ENCODE data around the gene BHLHE41. TPM values are rescaled to one million over a fixed set of nuclear protein-coding genes. Genes with fewer than 3 reads are reported as not detected.

Gene BHLHE41
- total and polyA plus RNA-seq, 2 of the 8 experiments (the other 6 are each of a cell fraction or from before 2014, with no cell fraction given) = 1.1 to 3.4 TPM

- no peak overlapping the region for H3K4me2 ChIP-seq (ENCODE audit: insufficient read depth in 1 of 2, low read depth in 2 of 2, low read length in 2 of 2)
- H2BK5ac ChIP-seq (ENCODE audit: low read depth, low read length) = no peak overlapping the region
- peaks cover 7 to 34% (median 30%) of the 10 kb centered on the region in 4 experiments for H3K27me3 ChIP-seq (replicated peaks in 1 of 4; ENCODE audit: control insufficient read depth in 3 of 4, extremely low read depth in 1 of 4, insufficient read depth in 3 of 4, low read length in 3 of 4)
- no peaks in the 10 kb centered on the region for H3K79me2 ChIP-seq (ENCODE audit: control insufficient read depth in 1 of 2, insufficient read depth in 2 of 2, low read length in 2 of 2)
- no peak overlapping the region for H4K8ac ChIP-seq (ENCODE audit: extremely low read depth, insufficient read depth, low read length)
- H3K4me1 ChIP-seq (replicated peaks in 1 of 4; ENCODE audit: control insufficient read depth in 3 of 4, insufficient read depth in 4 of 4, low read length in 3 of 4) = peaks cover 2 to 17% (median 7%) of the 10 kb centered on the region in 4 experiments; a peak in 4 of 7 replicates
- no peak overlapping the region for H2AFZ ChIP-seq (ENCODE audit: low read length)
- peaks cover 2% of the 10 kb centered on the region; the same call in 1 of the 2 replicates for H3K23me2 ChIP-seq (ENCODE audit: low read depth, low read length)
- H4K5ac ChIP-seq (ENCODE audit: insufficient read length, low read depth, low read length) = no peak overlapping the region
- H3K4me3 ChIP-seq (ENCODE audit: extremely low read depth in 1 of 4, insufficient read depth in 2 of 4, low read depth in 3 of 4, low read length in 4 of 4) = no peak overlapping the region
- H3K79me1 ChIP-seq (ENCODE audit: low read depth, low read length) = no peaks in the 10 kb centered on the region
- no peak overlapping the region for H3K14ac ChIP-seq (ENCODE audit: insufficient read length)
- no peak overlapping the region for H3K4ac ChIP-seq (replicated peaks; ENCODE audit: insufficient read length, low read depth, low read length)
- no peak overlapping the region for H2BK15ac ChIP-seq (ENCODE audit: low read length)
- H2AK5ac ChIP-seq (ENCODE audit: low read depth, low read length) = no peak overlapping the region
- ChIA-PET POLR2A (ENCODE audit: partially characterized antibody) (interaction anchor here (1.8 to 4.5 kb wide), 2 partner anchors 7 to 12 kb away, joined by 4 to 42 read pairs; partner anchors contain the start of gene BHLHE41), CTCF (ENCODE audit: partially characterized antibody) (interaction anchor here (1.4 to 2.8 kb wide), 3 partner anchors 11 to 535 kb away, joined by 3 to 11 read pairs (median 4); no protein-coding TSS in a partner anchor)
- H3K9me3 ChIP-seq (ENCODE audit: insufficient read depth in 2 of 2, low read depth in 1 of 2, low read length in 1 of 2) = no peaks in the 10 kb centered on the region
- no peak for FAIRE-seq
- H4K20me1 ChIP-seq (replicated peaks in 1 of 2; ENCODE audit: control insufficient read depth in 1 of 2, insufficient read depth in 2 of 2, low read length in 2 of 2) = no peaks in the 10 kb centered on the region
- WGBS, 2 experiments (ENCODE audit: extremely low coverage in 1 of 2, insufficient coverage in 1 of 2, insufficient read length in 1 of 2, insufficient replicate concordance in 2 of 2, low coverage in 1 of 2, low lambda C conversion rate in 2 of 2, missing lambda C conversion rate in 1 of 2) = 60% methylated on average over 6 of the region's 6 CpGs; no CpG with 5 or more reads in 1 of the 2 experiments
- no peak for DNase-seq (ENCODE audit: low read depth in 1 of 2, low spot score in 2 of 2)
- H3K27ac ChIP-seq (ENCODE audit: low read depth, low read length) = no peak overlapping the region
- H3K36me3 ChIP-seq (ENCODE audit: control insufficient read depth in 2 of 4, insufficient read depth in 4 of 4, low read length in 3 of 4) = peaks cover 0 to 2% (median 0%) of the 10 kb centered on the region in 4 experiments; a peak in 1 of 8 replicates
- no peak overlapping the region for H3K9ac ChIP-seq (replicated peaks in 1 of 4; ENCODE audit: extremely low read depth in 1 of 4, low read depth in 3 of 4, low read length in 3 of 4)
- H2BK20ac ChIP-seq (ENCODE audit: low read length) = no peak overlapping the region
- H2BK120ac ChIP-seq (replicated peaks; ENCODE audit: low read depth, low read length) = no peak overlapping the region
- no peak overlapping the region for H3K56ac ChIP-seq (replicated peaks; ENCODE audit: insufficient read length, low read depth, low read length)
- H2BK12ac ChIP-seq (ENCODE audit: low read depth, low read length) = no peak overlapping the region
- H3K23ac ChIP-seq (ENCODE audit: insufficient read length) = no peak overlapping the region
- no peak overlapping the region for H4K91ac ChIP-seq (replicated peaks; ENCODE audit: insufficient read length, low read length)
- H3K18ac ChIP-seq (ENCODE audit: extremely low read depth, low read length) = no peak overlapping the region
Measured at GRCh38 chr12:26116829-26117715, 7.8 kb downstream of the BHLHE41 start.

All from H1 (cell line).